ENCODE results near the gene SGCA. TPM values are rescaled to one million over a fixed set of nuclear protein-coding genes. Genes with fewer than 3 reads are reported as not detected.

The SGCA gene
- polyA plus RNA-seq, 1 donor, result 0.80 TPM

DNA sequence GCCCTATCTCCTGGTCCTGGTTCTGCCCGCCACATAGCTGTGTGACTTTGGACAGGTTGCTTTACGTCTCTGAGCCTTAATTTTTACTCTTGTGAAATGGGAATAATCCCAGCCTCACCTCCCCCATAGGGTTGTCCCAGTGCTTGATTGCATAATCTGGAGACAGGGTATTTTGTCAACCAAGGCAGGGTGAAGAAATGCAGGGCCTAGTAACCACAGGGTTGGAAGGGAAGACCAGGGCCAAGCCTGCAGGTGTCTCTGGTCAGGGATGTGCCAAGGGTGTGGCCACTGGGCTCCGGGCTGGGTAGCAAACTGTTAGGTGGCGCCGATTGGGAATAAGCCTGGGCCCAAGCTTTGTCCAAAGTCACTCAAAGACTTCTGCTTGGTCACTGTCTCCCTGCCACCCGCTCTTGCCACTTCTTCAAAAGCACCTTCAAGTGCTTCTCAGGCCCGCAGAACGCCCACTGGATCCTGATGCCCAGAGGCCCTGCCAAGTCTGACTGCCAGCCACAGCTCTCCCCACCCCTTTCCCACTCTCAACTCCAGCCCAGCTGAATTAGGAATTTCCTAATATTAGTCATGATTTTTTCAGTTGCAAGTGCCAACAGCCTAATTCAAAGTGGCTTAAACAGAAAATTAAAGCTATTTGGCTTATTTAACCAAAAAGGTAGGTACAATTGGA, 56.2 kb downstream of the SGCA start:
- no peak for DNase-seq

DNA sequence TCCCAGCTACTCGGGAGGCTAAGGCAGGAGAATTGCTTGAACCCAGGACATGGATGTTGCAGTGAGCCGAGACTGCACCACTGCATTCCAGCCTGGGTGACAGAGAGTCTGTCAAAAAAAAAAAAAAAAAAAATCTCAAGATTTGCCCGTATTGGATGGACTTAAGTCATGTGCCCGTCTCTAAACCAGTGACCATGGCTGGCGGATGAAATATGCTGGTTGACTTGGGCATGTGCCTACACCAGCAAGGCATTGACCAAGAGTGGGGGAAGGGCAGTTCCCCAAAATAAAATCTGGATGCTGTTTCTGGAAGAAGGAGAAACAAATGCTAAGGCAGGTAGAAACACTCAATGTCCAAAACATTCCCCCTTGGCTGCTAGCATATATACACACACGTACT, 57.1 kb downstream of the SGCA start:
- no peak for DNase-seq

Other genes with a start within 250 kb of the SGCA start
- gene DLX4, start 196.8 kb upstream of the SGCA start, polyA plus RNA-seq (ENCODE audit: insufficient read length), result 0.75 TPM
- 1.2 TPM for gene DLX3, start 170.8 kb upstream of the SGCA start, polyA plus RNA-seq (ENCODE audit: insufficient read length)
- gene ITGA3, start 109.9 kb upstream of the SGCA start, polyA plus RNA-seq (ENCODE audit: insufficient read length), result 97.3 TPM
- gene PDK2, start 70.7 kb upstream of the SGCA start, polyA plus RNA-seq (ENCODE audit: insufficient read length), result 131 TPM
- 16.1 TPM for gene SAMD14, start 35.8 kb upstream of the SGCA start, polyA plus RNA-seq (ENCODE audit: insufficient read length)
- gene PPP1R9B, start 15.3 kb upstream of the SGCA start, polyA plus RNA-seq (ENCODE audit: insufficient read length), result 45.1 TPM
- gene COL1A1, start 35.6 kb downstream of the SGCA start, polyA plus RNA-seq (ENCODE audit: insufficient read length), result 397 TPM
- 2.2 TPM for gene TMEM92, start 108.5 kb downstream of the SGCA start, polyA plus RNA-seq (ENCODE audit: insufficient read length)
- gene XYLT2, start 180.1 kb downstream of the SGCA start, polyA plus RNA-seq (ENCODE audit: insufficient read length), result 19.5 TPM
- 68.6 TPM for gene MRPL27, start 207.2 kb downstream of the SGCA start, polyA plus RNA-seq (ENCODE audit: insufficient read length)
- gene EME1, start 207.2 kb downstream of the SGCA start, polyA plus RNA-seq (ENCODE audit: insufficient read length), result 14.0 TPM
- 60.3 TPM for gene LRRC59, start 231.5 kb downstream of the SGCA start, polyA plus RNA-seq (ENCODE audit: insufficient read length)